Adipocyte (in vitro differentiated cells): Measurements from ENCODE around the gene HTR4.
"Not testable (repeated sequence)": the region's sequence is repeated elsewhere in the genome, so short reads cannot be mapped to it uniquely, and the experiment has no call there.

Experiments
- DNase-seq: peaks from one replicate; pipeline ENCODE4 v3.0.0-alpha.2; 2015; ENCODE audit warnings: low read depth
- H3K27me3 ChIP-seq: replicated peaks from 2 replicates; pipeline ENCODE4 v1.7.0; 2013; ENCODE audit warnings: mild to moderate bottlenecking, low read length, moderate library complexity; ENCODE audit not compliant: control insufficient read depth, insufficient read depth
- H3K36me3 ChIP-seq: 2 replicates; pipeline ENCODE4 v1.7.0; 2013; ENCODE audit warnings: low read length, mild to moderate bottlenecking, moderate library complexity; ENCODE audit not compliant: control insufficient read depth, insufficient read depth, severe bottlenecking
- H3K4me1 ChIP-seq: 2 replicates; pipeline ENCODE4 v1.7.0; 2013; ENCODE audit warnings: mild to moderate bottlenecking, low read length, moderate library complexity; ENCODE audit not compliant: control insufficient read depth, insufficient read depth
- H3K4me3 ChIP-seq: 2 replicates; pipeline ENCODE4 v1.7.0; 2013; ENCODE audit warnings: mild to moderate bottlenecking, low read length, moderate library complexity
- H3K9ac ChIP-seq: 2 replicates; pipeline ENCODE4 v1.7.0; 2013; ENCODE audit warnings: mild to moderate bottlenecking, low read length, moderate library complexity
- H3K9me3 ChIP-seq: 2 replicates; pipeline ENCODE4 v1.7.0; 2013; ENCODE audit warnings: mild to moderate bottlenecking, low read length, moderate library complexity; ENCODE audit not compliant: control insufficient read depth

HTR4 gene

DNA sequence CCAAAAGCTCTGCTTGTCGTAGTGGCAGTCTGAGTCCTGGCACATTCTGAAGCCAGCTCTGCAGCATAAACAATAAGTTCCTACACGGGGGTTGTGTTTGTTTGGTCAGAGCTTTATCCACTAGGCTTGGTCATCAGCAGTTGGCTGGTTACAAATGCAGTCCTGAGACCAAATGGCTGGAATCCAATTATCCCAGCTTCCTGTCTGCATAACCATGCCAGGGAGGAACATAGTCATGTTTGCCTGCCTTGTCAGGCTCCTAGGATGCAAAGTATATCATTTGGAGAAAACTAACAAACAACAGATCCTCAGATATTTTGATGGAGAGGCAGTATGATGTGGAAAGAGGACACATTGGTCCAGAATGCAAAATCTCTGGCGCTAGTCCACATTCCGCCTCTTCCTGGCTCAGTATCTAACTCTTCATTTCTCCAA lies 184.8 kb downstream of the HTR4 start:
- DNase-seq = peak; percentile 39
- no peaks in the 10 kb centered on the region for H3K27me3 ChIP-seq
- H3K4me1 ChIP-seq = peaks cover 36% of the 10 kb centered on the region
- H3K9ac ChIP-seq = no peak overlapping the region
- H3K9me3 ChIP-seq = no peaks in the 10 kb centered on the region
- H3K36me3 ChIP-seq = no peaks in the 10 kb centered on the region
- no peak overlapping the region for H3K4me3 ChIP-seq

GRCh38 chr5:148468746-148469145 lies 185.6 kb downstream of the HTR4 start:
- H3K9me3 ChIP-seq, DNase-seq: not testable (repeated sequence)
- peaks cover 35% of the 10 kb centered on the region for H3K4me1 ChIP-seq

GRCh38 chr5:148467958-148468357 lies 186.4 kb downstream of the HTR4 start:
- Histone ChIP-seq H3K27me3 (no peaks in the 10 kb centered on the region), H3K4me1 (peaks cover 32% of the 10 kb centered on the region), H3K9me3 (no peaks in the 10 kb centered on the region), H3K36me3 (no peaks in the 10 kb centered on the region), H3K9ac (no peak overlapping the region), H3K4me3 (no peak overlapping the region)
- DNase-seq = no peak

More at GRCh38 chr5:148468746-148469145, 185.6 kb downstream of the HTR4 start:
- not testable (repeated sequence) for H3K9ac ChIP-seq, H3K27me3 ChIP-seq, H3K36me3 ChIP-seq, H3K4me3 ChIP-seq

DNA sequence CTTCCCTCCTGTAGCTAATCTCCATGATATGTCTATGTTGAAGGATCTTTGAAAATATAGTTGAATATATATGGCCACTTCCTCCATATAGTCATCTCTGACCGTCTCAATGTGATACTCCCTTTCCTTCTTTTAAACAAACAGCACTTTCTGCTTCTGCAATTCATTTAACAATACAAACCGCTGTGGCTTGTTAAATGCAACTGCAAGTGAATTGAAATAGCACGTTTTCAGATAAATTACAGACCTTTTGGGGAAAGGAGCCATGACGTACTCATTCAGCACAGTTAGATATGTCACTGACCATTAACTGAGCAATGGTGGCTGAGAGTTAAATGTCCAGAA lies 188.1 kb downstream of the HTR4 start:
- no peak for DNase-seq
- Histone ChIP-seq H3K4me1 (peaks cover 21% of the 10 kb centered on the region), H3K9me3 (no peaks in the 10 kb centered on the region), H3K4me3 (no peak overlapping the region), H3K27me3 (no peaks in the 10 kb centered on the region), H3K9ac (no peak overlapping the region), H3K36me3 (no peaks in the 10 kb centered on the region)

GRCh38 chr5:148465381-148466235 lies 188.7 kb downstream of the HTR4 start:
- H3K9ac ChIP-seq = no peak overlapping the region
- H3K9me3 ChIP-seq = no peaks in the 10 kb centered on the region
- no peak for DNase-seq
- H3K27me3 ChIP-seq = no peaks in the 10 kb centered on the region
- H3K4me3 ChIP-seq = no peak overlapping the region
- H3K36me3 ChIP-seq = no peaks in the 10 kb centered on the region
- H3K4me1 ChIP-seq = peaks cover 21% of the 10 kb centered on the region

- Histone ChIP-seq H3K4me1 (peaks cover 8% of the 10 kb centered on the region), H3K36me3 (no peaks in the 10 kb centered on the region), H3K27me3 (no peaks in the 10 kb centered on the region), H3K9ac (no peak overlapping the region), H3K9me3 (no peaks in the 10 kb centered on the region), H3K4me3 (no peak overlapping the region)
- no peak for DNase-seq
Measured at GRCh38 chr5:148459669-148460068, 194.7 kb downstream of the HTR4 start.

DNA sequence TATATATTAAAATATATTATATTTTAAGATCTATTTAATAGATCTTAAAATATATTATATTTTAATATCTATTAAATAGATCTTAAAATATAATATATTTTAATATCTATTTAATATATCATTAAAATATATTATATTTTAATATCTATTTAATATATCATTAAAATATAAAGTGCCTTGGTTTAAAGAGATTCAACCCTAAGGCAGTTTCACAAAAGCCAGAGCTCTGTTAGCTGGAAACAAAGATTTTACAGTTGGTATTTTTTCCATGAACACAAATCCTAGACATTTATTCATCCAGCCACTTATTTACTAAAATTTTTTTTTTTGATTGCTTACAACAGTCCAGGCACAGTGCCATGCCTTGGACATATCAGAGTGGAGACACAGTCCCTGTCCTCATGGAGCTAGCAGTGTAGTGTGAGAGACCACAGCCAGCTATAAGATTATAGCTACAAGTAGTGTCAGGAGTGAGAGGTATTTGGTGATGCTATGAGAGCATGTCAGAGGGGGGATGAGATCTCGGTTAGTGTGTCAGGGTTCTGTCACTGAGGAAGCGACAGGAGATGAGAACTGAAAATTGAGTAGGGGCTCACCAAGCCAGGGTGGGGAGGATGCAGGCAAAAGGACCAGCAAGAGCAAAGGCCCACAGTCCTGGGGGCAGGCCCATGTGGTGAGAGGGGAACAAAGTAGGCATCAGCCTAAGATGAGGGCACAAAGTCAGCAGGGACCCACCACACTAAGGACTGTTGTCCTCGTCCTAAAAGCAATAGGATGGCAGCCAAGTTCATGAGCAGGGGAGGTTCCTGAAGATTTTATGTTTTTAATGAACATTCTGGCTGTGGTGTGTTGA lies 196.1 kb downstream of the HTR4 start:
- Histone ChIP-seq H3K9ac (no peak overlapping the region), H3K4me1 (peaks cover 8% of the 10 kb centered on the region), H3K4me3 (no peak overlapping the region), H3K9me3 (no peaks in the 10 kb centered on the region), H3K27me3 (no peaks in the 10 kb centered on the region), H3K36me3 (no peaks in the 10 kb centered on the region)
- no peak for DNase-seq

DNA sequence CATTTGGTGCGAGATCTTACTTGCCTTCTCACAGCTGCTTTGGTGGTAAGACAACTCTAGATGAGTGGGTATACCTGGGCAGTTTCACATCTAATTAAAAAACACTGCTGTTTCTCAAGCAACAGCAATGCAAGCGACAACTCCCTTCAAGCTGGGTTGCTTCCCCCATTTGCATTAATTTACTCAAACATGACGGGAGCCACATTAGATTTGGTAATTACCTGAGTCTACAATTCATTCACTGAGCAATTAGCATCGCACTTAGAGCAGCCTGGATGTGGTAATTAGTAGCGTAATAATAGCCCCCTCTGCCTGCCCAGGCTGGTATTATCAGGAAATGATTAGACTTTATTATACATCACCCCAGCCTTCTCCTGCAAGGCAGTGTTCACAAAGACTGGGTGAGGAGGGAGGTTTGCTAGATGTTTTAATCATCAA lies 197.1 kb downstream of the HTR4 start:
- Histone ChIP-seq H3K9ac (no peak overlapping the region), H3K9me3 (no peaks in the 10 kb centered on the region), H3K4me3 (no peak overlapping the region), H3K36me3 (no peaks in the 10 kb centered on the region), H3K27me3 (no peaks in the 10 kb centered on the region), H3K4me1 (peaks cover 8% of the 10 kb centered on the region)
- no peak for DNase-seq

DNA sequence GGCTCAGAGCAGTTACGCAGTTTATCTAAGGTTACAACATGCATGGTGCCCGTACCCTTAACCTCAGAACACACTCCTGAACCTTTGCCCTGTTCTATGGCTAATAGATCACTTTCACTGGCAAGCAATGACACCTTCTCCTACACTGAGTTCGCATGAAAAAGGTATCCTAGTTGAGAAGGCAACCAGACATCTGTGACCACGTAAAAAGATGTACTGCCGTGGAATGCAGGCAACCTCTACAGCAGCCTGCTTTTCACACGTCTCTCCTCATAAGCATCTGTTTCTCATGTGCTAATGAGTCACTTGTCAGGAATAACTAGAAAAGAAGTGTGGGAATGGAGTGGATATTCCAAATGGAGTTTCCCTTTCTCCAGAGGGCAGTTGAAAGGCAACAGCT lies 199.1 kb downstream of the HTR4 start:
- H3K36me3 ChIP-seq = no peaks in the 10 kb centered on the region
- DNase-seq = no peak
- peaks cover 8% of the 10 kb centered on the region for H3K4me1 ChIP-seq
- H3K9ac ChIP-seq = no peak overlapping the region
- H3K9me3 ChIP-seq = no peaks in the 10 kb centered on the region
- no peak overlapping the region for H3K4me3 ChIP-seq
- H3K27me3 ChIP-seq = no peaks in the 10 kb centered on the region

GRCh38 chr5:148454576-148454975 lies 199.8 kb downstream of the HTR4 start:
- H3K4me1 ChIP-seq = peaks cover 8% of the 10 kb centered on the region
- no peaks in the 10 kb centered on the region for H3K27me3 ChIP-seq
- DNase-seq = no peak
- no peak overlapping the region for H3K4me3 ChIP-seq
- H3K9ac ChIP-seq = no peak overlapping the region
- H3K9me3 ChIP-seq = no peaks in the 10 kb centered on the region
- no peaks in the 10 kb centered on the region for H3K36me3 ChIP-seq

GRCh38 chr5:148452499-148453193 lies 201.7 kb downstream of the HTR4 start:
- Histone ChIP-seq H3K27me3 (no peaks in the 10 kb centered on the region), H3K9me3 (no peaks in the 10 kb centered on the region), H3K4me3 (no peak overlapping the region), H3K36me3 (no peaks in the 10 kb centered on the region), H3K9ac (no peak overlapping the region), H3K4me1 (peaks cover 8% of the 10 kb centered on the region)
- no peak for DNase-seq
